ENCODE data around the gene DEDD.

- no peak for TF ChIP-seq CTCF (IDR thresholded peaks at IDR 0.05; ENCODE audit: low read depth, low read length)
- no peak for TF ChIP-seq EZH2phosphoT487 (IDR thresholded peaks at IDR 0.05; ENCODE audit: low read depth)
Measured at GRCh38 chr1:161077426-161077825, 55.0 kb downstream of the DEDD start.

All from OCI-LY3 (cell line).